ENCODE results near the gene LCN10.

The LCN10 gene

GRCh38 chr9:136739509-136739908 is 3.2 kb downstream of the LCN10 start:
- DNase-seq (ENCODE audit: low spot score), result no peak
- TF ChIP-seq CTCF (IDR thresholded peaks at IDR 0.05), result no peak
- no peak overlapping the region for H3K4me3 ChIP-seq
- H3K27ac ChIP-seq, result no peak overlapping the region

GRCh38 chr9:136738960-136739359 is 3.8 kb downstream of the LCN10 start:
- DNase-seq (ENCODE audit: low spot score), result no peak
- no peak for TF ChIP-seq CTCF (IDR thresholded peaks at IDR 0.05)
- H3K4me3 ChIP-seq, result no peak overlapping the region
- no peak overlapping the region for H3K27ac ChIP-seq

GRCh38 chr9:136735812-136736480 is 6.8 kb downstream of the LCN10 start:
- DNase-seq (ENCODE audit: low spot score), result no peak
- TF ChIP-seq CTCF (IDR thresholded peaks at IDR 0.05), result no peak

GRCh38 chr9:136734837-136735496 is 7.8 kb downstream of the LCN10 start:
- no peak overlapping the region for H3K27ac ChIP-seq
- DNase-seq (ENCODE audit: low spot score), result no peak
- no peak for TF ChIP-seq CTCF (IDR thresholded peaks at IDR 0.05)
- H3K4me3 ChIP-seq, result no peak overlapping the region

More at GRCh38 chr9:136735812-136736480, 6.8 kb downstream of the LCN10 start:
- Histone ChIP-seq H3K27ac (no peak overlapping the region), H3K4me3 (no peak overlapping the region)

- Histone ChIP-seq H3K27ac (no peak overlapping the region), H3K4me3 (no peak overlapping the region)
- no peak for DNase-seq (ENCODE audit: low spot score)
- TF ChIP-seq CTCF (IDR thresholded peaks at IDR 0.05), result no peak
Observed at GRCh38 chr9:136733611-136734010, 9.1 kb downstream of the LCN10 start.

- TF ChIP-seq CTCF (IDR thresholded peaks at IDR 0.05), result no peak
- no peak overlapping the region for H3K4me3 ChIP-seq
- DNase-seq (ENCODE audit: low spot score), result no peak
Observed at GRCh38 chr9:136732444-136733178, 10.1 kb downstream of the LCN10 start.

More at GRCh38 chr9:136732444-136733178, 10.1 kb downstream of the LCN10 start:
- H3K27ac ChIP-seq, result no peak overlapping the region

All from coronary artery (tissue), 2 donors.